Measurements from ENCODE around the gene CAP1.

DNA sequence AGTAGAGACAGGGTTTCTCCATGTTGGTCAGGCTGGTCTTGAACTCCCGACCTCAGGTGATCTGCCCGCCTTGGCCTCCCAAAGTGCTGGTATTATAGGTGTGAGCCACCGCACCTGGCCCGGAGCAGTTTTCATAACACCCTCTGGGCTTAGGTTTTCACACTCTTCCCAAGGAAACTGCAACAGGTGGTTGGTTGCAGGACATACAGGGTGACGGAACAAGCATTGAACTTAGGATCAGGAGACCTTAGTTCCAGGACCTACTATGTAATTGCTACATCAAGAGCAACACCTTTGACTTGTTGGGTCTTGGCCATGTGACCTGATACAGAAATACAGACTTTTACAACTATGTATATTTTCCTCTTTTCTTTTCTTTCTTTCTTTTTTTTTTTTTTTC lies 47.6 kb upstream of the CAP1 start:
- TF ChIP-seq, protein P1, sequence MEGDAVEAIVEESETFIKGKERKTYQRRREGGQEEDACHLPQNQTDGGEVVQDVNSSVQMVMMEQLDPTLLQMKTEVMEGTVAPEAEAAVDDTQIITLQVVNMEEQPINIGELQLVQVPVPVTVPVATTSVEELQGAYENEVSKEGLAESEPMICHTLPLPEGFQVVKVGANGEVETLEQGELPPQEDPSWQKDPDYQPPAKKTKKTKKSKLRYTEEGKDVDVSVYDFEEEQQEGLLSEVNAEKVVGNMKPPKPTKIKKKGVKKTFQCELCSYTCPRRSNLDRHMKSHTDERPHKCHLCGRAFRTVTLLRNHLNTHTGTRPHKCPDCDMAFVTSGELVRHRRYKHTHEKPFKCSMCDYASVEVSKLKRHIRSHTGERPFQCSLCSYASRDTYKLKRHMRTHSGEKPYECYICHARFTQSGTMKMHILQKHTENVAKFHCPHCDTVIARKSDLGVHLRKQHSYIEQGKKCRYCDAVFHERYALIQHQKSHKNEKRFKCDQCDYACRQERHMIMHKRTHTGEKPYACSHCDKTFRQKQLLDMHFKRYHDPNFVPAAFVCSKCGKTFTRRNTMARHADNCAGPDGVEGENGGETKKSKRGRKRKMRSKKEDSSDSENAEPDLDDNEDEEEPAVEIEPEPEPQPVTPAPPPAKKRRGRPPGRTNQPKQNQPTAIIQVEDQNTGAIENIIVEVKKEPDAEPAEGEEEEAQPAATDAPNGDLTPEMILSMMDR (IDR thresholded peaks at IDR 0.05), result no peak
- no peak for TF ChIP-seq POLR2A (IDR thresholded peaks at IDR 0.05)
